PC-9 (cell line): ENCODE measurements around the gene ASB12.

Experiments used
- CTCF ChIP-seq: fragments of 200-600 bp; sonication (generic); conservative IDR thresholded peaks from 2 replicates; pipeline ENCODE4 v1.6.1; 2017; ENCODE audit warnings: mixed run types, antibody characterized with exemption, mild to moderate bottlenecking, moderate library complexity
- EZH2 ChIP-seq: fragments of 200-600 bp; sonication (generic); IDR thresholded peaks from 2 replicates; pipeline ENCODE4 v1.8.0; 2017; ENCODE audit warnings: antibody characterized with exemption, low read depth

DNA sequence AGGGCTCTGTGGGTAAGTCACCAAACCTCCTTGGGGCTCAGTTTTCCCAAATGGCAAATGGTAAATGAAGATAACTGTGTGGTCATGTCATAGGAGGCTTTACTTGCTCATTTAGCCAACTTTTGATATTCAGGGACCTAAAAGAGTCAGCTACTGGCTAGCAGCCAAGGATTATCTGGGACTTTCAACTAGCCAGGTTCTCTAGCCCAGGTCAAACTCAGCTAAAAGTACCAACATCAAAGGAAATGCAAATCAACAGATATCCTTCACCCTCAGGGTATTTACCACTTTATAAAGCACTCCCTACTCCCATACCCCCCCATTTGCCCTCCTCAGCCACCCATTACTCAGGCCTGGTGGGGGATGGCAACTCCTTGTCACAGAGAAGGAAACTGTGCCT is 32.4 kb downstream of the ASB12 start:
- no peak for TF ChIP-seq CTCF
- TF ChIP-seq EZH2: no peak
